GM12878 (cell line): ENCODE measurements around the gene CRELD2. TPM values are rescaled to one million over a fixed set of nuclear protein-coding genes. Genes with fewer than 3 reads are reported as not detected.

Source experiments
- ATF2 ChIP-seq: IDR thresholded peaks from 2 replicates; pipeline ENCODE4 v1.6.1; 2012; ENCODE audit warnings: low read length, inconsistent platforms
- ATF3 ChIP-seq: IDR thresholded peaks from 2 replicates; pipeline ENCODE4 v1.6.1; 2011; ENCODE audit warnings: low read depth, mild to moderate bottlenecking, low read length, moderate library complexity, borderline replicate concordance; ENCODE audit errors: extremely low read depth
- BCL11A ChIP-seq: IDR thresholded peaks from 2 replicates; pipeline ENCODE4 v1.6.1; 2011; ENCODE audit warnings: low read depth, low read length
- CHD4 ChIP-seq: fragments of 200-600 bp; sonication (generic); IDR thresholded peaks from 2 replicates; pipeline ENCODE4 v1.6.1; 2016; ENCODE audit warnings: mild to moderate bottlenecking
- EZH2 ChIP-seq: IDR thresholded peaks from 2 replicates; pipeline ENCODE4 v1.6.1; 2012; ENCODE audit warnings: low read depth, mild to moderate bottlenecking, control low read depth, inconsistent platforms, low read length, borderline replicate concordance; ENCODE audit not compliant: control insufficient read depth
- FOS ChIP-seq: IDR thresholded peaks from 3 replicates; pipeline ENCODE4 v1.6.1; 2011; ENCODE audit warnings: borderline replicate concordance; ENCODE audit not compliant: insufficient read length; ENCODE audit errors: extremely low read depth
- IRF5 ChIP-seq: fragments of 450-650 bp; IDR thresholded peaks from 2 replicates; pipeline ENCODE4 v1.6.1; 2017; ENCODE audit warnings: borderline replicate concordance
- JUNB ChIP-seq: IDR thresholded peaks from 2 replicates; pipeline ENCODE4 v1.6.1; 2016; ENCODE audit warnings: antibody characterized with exemption, mild to moderate bottlenecking
- MAX ChIP-seq: IDR thresholded peaks from 2 replicates; pipeline ENCODE4 v1.6.1; 2012; ENCODE audit warnings: low read depth, low read length, improper control_type of control experiment
- MLLT1 ChIP-seq: fragments of 450-650 bp; IDR thresholded peaks from 2 replicates; pipeline ENCODE4 v1.6.1; 2016; ENCODE audit warnings: mild to moderate bottlenecking
- NFIC ChIP-seq: IDR thresholded peaks from 2 replicates; pipeline ENCODE4 v1.6.1; 2012; ENCODE audit warnings: low read depth, mild to moderate bottlenecking, inconsistent platforms, low read length, moderate library complexity
- POLR2AphosphoS2 ChIP-seq: IDR thresholded peaks from 2 replicates; pipeline ENCODE4 v1.6.1; 2011; ENCODE audit warnings: low read depth, mild to moderate bottlenecking, low read length, improper control_type of control experiment, moderate library complexity
- RFX5 ChIP-seq: IDR thresholded peaks from 2 replicates; pipeline ENCODE4 v1.6.1; 2011; ENCODE audit warnings: low read depth, low read length, improper control_type of control experiment
- SPI1 ChIP-seq: IDR thresholded peaks from 2 replicates; pipeline ENCODE4 v1.6.1; 2011; ENCODE audit warnings: low read depth, mild to moderate bottlenecking, low read length, moderate library complexity, borderline replicate concordance; ENCODE audit not compliant: insufficient read depth
- YY1 ChIP-seq: IDR thresholded peaks from 2 replicates; pipeline ENCODE4 v1.6.1; 2011; ENCODE audit warnings: low read depth, mild to moderate bottlenecking, low read length
- ZNF24 ChIP-seq: fragments of 450-650 bp; IDR thresholded peaks from 2 replicates; pipeline ENCODE4 v1.6.1; 2017; ENCODE audit warnings: antibody characterized with exemption, mild to moderate bottlenecking
- ZNF592 ChIP-seq: fragments of 450-650 bp; IDR thresholded peaks from 2 replicates; pipeline ENCODE4 v1.6.1; 2017; ENCODE audit warnings: mild to moderate bottlenecking, moderate library complexity
- polyA plus RNA-seq, 11 experiments: library from polyadenylated mRNA; depleted of rRNA in 4 of 11; unstranded in 6 of 11; stranded (reverse) in 5 of 11; fragments of >200 nt; fragmentation: Nextera tagmentation in 4 of 11; fragmentation: Illumina TruSeq in 1 of 11; extraction: Ambion mirVana in 4 of 11; extraction: Trizol in 1 of 11; gene quantifications; 1 replicate in 1 of 11; 2 replicates in 10 of 11; pipeline versions ENCODE4 v1.2.1 to v1.2.3, GENCODE V29; 2011 to 2016; ENCODE audit warnings: inconsistent platforms in 2 of 11, missing spikeins in 2 of 11, low read depth in 1 of 11
- total RNA-seq, 4 experiments: library from RNA; depleted of rRNA in 3 of 4; stranded (reverse); fragments of >200 nt in 3 of 4; fragmentation: Illumina TruSeq in 1 of 4; extraction: Trizol in 1 of 4; gene quantifications; 2 replicates each; pipeline versions ENCODE4 v1.2.1 to v1.2.3, GENCODE V29; 2013 to 2021

CRELD2 gene
- total and polyA plus RNA-seq, 10 of the 15 experiments (the other 5 are each of a cell fraction or from before 2014, with no cell fraction given) = 9.4 to 111 (median 25.9) TPM

- TF ChIP-seq ZNF592 = no peak; the same call in 1 of the 2 replicates
- TF ChIP-seq MAX = peak; percentile 39; the same call in 1 of the 2 replicates
- no peak for TF ChIP-seq RFX5
- TF ChIP-seq ATF2 = no peak
- TF ChIP-seq POLR2AphosphoS2 = no peak
- no peak for TF ChIP-seq ZNF24
- TF ChIP-seq FOS = no peak
- no peak for TF ChIP-seq JUNB
- no peak for TF ChIP-seq ATF3
- TF ChIP-seq CHD4 = no peak
- TF ChIP-seq YY1 = no peak
- TF ChIP-seq SPI1 = peak; percentile 12; the same call in 1 of the 2 replicates
- no peak for TF ChIP-seq EZH2
- no peak for TF ChIP-seq BCL11A
- TF ChIP-seq MLLT1 = no peak
- TF ChIP-seq NFIC = no peak
- no peak for TF ChIP-seq IRF5
These were observed 7.2 kb downstream of the CRELD2 start (continued) for GRCh38 chr22:49925525-49926128.
